Hair follicular keratinocyte (primary cell): ENCODE results near the gene SMG7. TPM values are rescaled to one million over a fixed set of nuclear protein-coding genes. Genes with fewer than 3 reads are reported as not detected.

Experiments used
- total RNA-seq: library from RNA; depleted of rRNA; stranded (reverse); fragments of >200 nt; gene quantifications from 2 replicates; pipeline ENCODE4 v1.2.3, GENCODE V29; 2015

Gene SMG7, protein sequence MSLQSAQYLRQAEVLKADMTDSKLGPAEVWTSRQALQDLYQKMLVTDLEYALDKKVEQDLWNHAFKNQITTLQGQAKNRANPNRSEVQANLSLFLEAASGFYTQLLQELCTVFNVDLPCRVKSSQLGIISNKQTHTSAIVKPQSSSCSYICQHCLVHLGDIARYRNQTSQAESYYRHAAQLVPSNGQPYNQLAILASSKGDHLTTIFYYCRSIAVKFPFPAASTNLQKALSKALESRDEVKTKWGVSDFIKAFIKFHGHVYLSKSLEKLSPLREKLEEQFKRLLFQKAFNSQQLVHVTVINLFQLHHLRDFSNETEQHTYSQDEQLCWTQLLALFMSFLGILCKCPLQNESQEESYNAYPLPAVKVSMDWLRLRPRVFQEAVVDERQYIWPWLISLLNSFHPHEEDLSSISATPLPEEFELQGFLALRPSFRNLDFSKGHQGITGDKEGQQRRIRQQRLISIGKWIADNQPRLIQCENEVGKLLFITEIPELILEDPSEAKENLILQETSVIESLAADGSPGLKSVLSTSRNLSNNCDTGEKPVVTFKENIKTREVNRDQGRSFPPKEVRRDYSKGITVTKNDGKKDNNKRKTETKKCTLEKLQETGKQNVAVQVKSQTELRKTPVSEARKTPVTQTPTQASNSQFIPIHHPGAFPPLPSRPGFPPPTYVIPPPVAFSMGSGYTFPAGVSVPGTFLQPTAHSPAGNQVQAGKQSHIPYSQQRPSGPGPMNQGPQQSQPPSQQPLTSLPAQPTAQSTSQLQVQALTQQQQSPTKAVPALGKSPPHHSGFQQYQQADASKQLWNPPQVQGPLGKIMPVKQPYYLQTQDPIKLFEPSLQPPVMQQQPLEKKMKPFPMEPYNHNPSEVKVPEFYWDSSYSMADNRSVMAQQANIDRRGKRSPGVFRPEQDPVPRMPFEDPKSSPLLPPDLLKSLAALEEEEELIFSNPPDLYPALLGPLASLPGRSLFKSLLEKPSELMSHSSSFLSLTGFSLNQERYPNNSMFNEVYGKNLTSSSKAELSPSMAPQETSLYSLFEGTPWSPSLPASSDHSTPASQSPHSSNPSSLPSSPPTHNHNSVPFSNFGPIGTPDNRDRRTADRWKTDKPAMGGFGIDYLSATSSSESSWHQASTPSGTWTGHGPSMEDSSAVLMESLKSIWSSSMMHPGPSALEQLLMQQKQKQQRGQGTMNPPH
- total RNA-seq: 19.5 and 21.2 TPM in 2 replicates

DNA sequence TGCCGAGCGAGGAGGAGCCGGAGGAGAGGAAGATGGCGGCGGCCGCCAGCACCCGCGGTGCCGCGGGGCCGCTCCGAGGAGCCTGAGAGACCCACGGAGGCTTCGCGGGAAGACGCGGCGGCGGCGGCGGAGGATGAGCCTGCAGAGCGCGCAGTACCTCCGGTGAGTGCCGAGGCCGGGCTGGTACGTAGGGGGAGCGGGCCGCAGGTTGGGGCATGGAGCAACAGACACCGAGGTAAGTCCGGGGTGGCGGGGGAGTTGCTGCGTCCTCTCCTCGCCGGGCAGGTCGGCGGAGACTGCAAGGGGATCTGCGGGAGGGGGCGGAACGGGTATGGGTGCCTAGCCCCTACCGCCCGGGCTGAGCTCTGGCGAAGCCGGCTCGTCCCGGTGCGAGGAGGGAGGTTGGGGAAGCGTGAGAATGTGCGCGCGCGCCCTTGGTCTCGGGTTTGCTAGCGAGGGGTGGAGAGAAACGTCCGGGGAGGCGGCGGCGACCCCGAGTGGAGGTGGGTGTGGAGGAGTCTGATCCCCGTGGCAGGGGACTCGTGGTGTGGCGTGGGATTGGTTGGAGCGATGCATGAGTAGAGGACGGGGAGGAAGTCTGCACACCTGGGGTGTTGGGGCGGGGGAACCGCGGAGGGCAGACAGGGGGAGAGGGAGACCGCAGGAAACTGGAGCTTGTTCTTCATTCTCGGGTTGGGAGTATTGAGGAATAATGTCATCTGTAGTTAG lies at the start of gene SMG7:
Gene SMG7 (plus strand): TSS at position 12 of the 729 bp plus-strand sequence. CDS start 122 bp downstream, at position 134.

GRCh38 chr1:183590244-183591191 lies 118.2 kb downstream of the SMG7 start, which contains the start of gene NCF2:
Gene NCF2 (minus strand): TSS chr1:183590459. CDS start chr1:183590329, 130 bp downstream.

Other genes starting within 250 kb of the SMG7 start
- gene NMNAT2, start 54.1 kb upstream of the SMG7 start, total RNA-seq: 0.39 TPM in 1 of 2 replicates, not detected in the other
- gene NCF2, start 118.0 kb downstream of the SMG7 start, total RNA-seq: 1.5 and 2.9 TPM in 2 replicates
- 140 and 160 TPM in 2 replicates for gene ARPC5, start 163.3 kb downstream of the SMG7 start, total RNA-seq
- not detected in 2 replicates for gene APOBEC4, start 180.8 kb downstream of the SMG7 start, total RNA-seq